ENCODE results near the gene GOLGA8A.
"Not testable (repeated sequence)": the region's sequence is repeated elsewhere in the genome, so short reads cannot be mapped to it uniquely, and the experiment has no call there.

GOLGA8A gene

DNA sequence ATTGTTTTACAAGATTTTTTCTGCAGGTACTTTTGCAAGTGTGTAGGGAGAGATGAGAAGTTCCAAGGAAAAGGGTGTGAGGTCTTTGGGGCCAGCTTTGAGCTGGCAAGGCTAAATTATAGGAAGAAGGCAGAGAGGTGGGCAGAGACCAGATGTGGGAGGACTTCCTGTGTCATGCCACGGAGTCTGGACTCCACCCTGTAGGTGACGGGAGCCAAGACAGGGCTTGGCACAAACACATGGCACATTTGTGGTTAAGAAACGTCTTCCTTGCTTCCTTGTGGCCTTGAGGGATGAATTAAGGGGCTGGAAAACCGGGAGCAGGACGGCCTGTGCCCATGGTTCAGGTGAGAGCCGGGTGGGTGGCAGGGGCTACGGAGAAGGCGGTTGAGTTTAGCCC lies 19.2 kb downstream of the GOLGA8A start:
- DNase-seq (ENCODE audit: low read depth, low spot score); H3K27ac ChIP-seq: not testable (repeated sequence)

DNA sequence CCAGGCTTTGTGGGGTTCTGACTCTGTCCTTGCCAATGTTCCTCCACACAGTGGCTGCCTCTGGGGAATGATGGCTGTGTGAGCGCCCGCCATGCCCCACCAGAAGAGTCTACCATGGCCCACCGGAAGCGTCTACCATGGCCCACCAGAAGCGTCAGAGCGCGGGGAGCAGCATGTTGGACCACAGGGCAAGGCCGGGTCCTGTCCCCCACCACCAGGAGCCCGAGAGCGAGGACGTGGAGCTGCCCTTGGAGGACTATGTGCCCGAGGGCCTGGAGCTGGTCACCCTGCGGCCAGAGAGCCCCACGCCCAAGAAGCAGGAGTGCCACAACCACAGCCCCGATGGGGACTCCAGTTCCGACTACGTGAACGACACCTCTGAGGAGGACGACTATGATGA lies 28.1 kb downstream of the GOLGA8A start:
- not testable (repeated sequence) for H3K27ac ChIP-seq; DNase-seq (ENCODE audit: low read depth, low spot score)

DNA sequence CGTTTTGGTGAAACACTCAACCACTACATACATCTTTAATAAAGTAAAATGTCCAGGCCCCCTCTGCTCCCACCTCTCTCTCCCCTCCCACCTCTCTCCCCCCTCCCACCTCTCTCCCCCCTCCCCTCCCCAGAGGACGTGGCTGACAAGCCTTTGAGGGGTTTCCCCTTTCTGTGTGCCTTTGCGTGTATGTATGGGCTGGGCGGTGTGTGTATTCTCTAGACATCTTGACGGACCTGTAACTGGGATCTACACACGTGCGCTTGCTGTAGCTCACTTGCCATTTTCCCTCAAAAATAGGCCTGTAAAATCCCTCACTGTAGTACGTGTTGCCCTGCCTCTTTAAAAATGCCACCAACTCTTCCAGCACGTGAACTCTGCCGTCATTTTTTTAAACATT lies 28.6 kb downstream of the GOLGA8A start:
- not testable (repeated sequence) for DNase-seq (ENCODE audit: low read depth, low spot score); H3K27ac ChIP-seq

DNA sequence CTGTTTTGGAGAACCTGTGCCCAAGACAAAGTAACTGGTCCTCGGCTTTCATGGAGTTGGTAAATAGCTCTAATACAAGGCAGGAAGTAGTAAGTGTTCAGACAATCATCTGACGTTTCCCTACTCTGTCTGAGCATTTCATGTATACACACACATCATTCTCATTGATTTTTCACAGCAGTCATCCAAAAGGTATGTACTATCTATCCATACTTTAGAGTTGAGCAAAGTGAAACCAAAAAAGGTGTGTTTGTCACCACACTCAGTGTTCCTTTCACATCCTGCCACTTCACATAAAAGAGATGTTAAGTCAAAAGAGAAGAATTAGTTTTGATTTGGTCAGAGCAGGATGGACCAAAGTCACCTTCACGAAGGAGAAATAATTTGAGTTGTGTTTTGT lies 33.7 kb downstream of the GOLGA8A start:
- DNase-seq (ENCODE audit: low read depth, low spot score); H3K27ac ChIP-seq: not testable (repeated sequence)

DNA sequence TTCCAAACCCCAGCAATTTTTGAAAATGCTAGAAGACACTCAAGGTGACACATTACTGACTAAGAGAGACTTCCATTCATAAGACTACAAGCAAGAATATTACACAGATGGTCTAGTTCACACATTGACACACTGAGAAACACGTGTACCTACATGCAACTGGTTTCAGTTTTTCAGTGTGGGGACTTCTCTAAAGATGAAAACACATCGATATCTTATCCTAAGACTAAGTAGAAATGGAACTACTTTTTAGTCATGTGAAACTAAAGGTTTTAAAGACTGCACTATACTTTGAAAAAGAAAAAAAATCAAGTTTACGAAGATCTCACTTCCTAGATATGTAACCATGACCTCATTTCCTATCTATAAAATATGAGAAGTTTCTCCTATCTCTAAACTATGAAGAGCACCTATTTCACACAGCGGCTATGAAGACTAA lies 34.4 kb downstream of the GOLGA8A start:
- not testable (repeated sequence) for H3K27ac ChIP-seq; DNase-seq (ENCODE audit: low read depth, low spot score)

DNA sequence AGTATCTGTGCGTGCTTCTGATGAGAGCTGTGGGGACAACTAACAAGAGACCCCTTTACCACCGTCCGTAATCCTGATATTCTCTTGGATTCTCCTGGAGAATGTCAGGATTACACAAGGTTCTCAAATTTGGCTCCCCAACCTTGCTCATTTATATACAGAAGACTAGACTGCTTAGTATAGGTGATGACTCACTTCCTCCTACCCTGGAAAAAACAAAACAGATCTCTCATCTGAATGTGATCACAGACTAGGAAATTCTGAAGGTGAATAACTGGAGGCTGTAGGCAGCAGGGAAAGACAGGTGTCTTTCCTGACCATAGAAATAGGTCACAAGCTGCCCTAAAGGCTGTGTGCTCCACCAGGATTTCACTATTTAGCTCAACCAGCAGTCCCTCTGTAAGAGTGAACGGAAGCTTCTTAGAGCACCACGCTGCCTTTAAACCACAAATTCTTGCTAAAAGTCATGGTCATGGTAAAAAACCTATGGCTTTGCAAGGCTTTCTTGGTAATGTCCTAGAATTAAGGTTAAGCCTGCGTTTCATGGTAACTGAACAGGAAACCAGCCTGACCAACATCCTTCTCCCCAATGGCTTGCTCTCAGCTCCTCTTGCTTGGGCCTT lies 39.9 kb downstream of the GOLGA8A start:
- DNase-seq (ENCODE audit: low read depth, low spot score) = not testable (repeated sequence)

DNA sequence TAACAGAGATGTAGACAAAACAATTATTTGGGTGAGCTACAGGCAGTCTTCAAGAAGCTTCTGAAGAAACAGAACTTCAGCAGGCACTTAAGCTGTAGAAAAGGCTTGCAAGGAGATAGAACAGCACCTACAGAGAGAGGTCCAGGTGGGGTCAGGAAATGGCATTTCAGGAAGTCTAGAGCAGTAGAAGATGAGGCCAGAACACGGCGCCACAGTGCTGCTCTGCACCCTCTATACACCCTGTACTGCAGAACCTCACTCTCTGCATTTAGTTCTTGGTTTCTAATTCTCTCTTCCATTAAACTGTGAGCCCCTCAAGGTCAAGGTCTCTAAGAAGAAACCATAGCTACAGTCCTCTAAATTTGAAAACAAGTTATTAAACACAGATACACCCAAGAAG lies 44.6 kb downstream of the GOLGA8A start:
- not testable (repeated sequence) for H3K27ac ChIP-seq; DNase-seq (ENCODE audit: low read depth, low spot score)

More for the DNA sequence above, 39.9 kb downstream of the GOLGA8A start:
- H3K27ac ChIP-seq = not testable (repeated sequence)

DNA sequence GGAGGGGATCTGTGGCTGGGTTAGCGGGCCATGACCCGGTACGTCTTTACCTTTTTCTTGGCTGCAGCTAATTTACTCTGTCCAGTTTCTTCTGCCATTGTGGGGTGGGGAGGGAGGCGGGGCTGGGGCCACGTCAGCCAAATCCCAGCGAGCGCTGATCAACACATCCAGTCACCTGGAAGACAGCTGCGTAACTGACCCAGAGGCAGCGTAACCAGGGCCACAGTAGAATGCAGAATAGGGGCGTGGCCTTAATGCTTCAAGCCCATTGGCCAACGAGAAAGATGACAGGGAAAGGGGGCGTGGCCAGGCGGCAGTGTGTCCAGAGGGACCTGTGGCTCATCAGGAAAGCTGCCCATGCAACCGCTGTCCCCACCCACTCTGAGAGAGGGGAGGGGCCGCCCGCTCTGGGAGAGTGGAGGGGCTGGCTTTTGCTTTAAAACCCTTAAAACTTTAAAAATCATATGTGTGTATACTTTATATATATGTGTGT lies 48.0 kb downstream of the GOLGA8A start:
- DNase-seq (ENCODE audit: low read depth, low spot score); H3K27ac ChIP-seq: not testable (repeated sequence)
